ENCODE data around the gene SRRM1. TPM values are rescaled to one million over a fixed set of nuclear protein-coding genes. Genes with fewer than 3 reads are reported as not detected.

Gene SRRM1, protein sequence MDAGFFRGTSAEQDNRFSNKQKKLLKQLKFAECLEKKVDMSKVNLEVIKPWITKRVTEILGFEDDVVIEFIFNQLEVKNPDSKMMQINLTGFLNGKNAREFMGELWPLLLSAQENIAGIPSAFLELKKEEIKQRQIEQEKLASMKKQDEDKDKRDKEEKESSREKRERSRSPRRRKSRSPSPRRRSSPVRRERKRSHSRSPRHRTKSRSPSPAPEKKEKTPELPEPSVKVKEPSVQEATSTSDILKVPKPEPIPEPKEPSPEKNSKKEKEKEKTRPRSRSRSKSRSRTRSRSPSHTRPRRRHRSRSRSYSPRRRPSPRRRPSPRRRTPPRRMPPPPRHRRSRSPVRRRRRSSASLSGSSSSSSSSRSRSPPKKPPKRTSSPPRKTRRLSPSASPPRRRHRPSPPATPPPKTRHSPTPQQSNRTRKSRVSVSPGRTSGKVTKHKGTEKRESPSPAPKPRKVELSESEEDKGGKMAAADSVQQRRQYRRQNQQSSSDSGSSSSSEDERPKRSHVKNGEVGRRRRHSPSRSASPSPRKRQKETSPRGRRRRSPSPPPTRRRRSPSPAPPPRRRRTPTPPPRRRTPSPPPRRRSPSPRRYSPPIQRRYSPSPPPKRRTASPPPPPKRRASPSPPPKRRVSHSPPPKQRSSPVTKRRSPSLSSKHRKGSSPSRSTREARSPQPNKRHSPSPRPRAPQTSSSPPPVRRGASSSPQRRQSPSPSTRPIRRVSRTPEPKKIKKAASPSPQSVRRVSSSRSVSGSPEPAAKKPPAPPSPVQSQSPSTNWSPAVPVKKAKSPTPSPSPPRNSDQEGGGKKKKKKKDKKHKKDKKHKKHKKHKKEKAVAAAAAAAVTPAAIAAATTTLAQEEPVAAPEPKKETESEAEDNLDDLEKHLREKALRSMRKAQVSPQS
- 10 to 100 TPM; 54.4 to 82.9 (median 75.8) TPM for total RNA-seq
- 10 to 100 TPM; 26.0 to 83.0 TPM for polyA plus RNA-seq
- long read RNA-seq, donor 1, partial matches to known transcripts = 18 of 34 reads
- long read RNA-seq, donor 1, other reads (novel, unspliced or antisense) = 11 of 34 reads
- long read RNA-seq, donor 2, partial matches to known transcripts = 13 of 23 reads
- long read RNA-seq, donor 2, other reads (novel, unspliced or antisense) = 9 of 23 reads
- long read RNA-seq, donor 3, partial matches to known transcripts = 31 of 59 reads
- long read RNA-seq, donor 3, other reads (novel, unspliced or antisense) = 23 of 59 reads

DNA sequence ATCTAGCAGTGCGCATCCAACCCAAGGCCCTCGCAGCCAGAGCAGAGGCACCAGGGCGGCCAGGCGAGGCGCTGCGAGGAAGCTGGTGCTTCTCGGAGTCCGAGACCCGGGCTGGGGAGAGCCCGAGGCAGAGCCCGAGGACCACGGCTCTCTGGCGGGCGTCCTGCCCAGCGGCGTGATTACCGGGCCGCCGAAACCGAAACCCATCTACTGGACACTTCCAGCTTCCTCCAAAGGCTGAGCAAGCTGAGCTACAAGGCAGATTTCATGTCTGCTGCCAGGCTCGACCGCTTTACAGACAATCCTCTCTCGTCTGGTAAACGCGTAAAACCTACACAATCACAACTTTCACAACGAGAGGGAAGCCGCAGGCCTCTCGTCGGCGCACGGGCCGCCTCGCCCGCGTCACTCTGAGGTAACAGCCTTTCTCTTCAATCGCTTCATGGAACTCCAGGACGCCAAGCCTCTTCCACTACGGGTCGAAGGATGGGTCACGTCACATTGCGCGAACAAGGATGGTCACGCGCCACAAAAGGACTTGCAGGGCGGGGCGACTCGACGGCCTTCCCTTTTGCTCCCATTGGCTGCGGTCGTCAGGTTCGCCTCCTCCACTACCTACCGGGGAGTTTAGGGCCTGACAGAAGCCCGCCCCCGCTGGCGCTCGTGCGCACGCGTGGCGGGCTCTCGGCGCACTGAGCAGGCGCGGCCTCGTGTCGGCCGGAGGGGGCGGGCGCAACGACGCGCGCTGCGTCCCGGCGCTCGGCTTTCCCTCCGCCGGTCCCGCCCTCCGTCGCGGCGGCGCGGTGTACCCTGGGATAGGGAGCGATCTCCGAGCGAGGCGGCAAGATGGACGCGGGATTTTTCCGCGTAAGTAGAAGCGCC, at the start of gene SRRM1:
TSS of gene SRRM1 (plus strand) at position 822 of the 882 bp plus-strand sequence. CDS start at position 847, 25 bp downstream.
- intact Hi-C loops (cut with DNase I) = loop anchor here in 1 of 10 donors (5.0 kb wide), 1 partner anchor 250 kb away; no protein-coding TSS in a partner anchor

DNA sequence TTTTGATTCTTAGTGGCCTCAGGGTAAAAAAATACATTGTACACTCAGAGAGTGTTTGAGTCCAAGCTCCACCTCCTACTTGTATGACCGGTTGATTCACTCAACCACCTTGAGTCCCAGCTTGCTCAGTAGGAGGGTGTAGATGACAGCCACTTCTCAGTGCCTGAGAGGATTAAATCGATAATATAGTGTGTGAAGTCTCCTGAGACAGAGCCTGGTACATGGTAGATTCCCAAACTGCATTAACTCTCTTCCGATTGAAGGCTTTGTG, 48.8 kb upstream of the SRRM1 start:
- no peak for ATAC-seq
- TF ChIP-seq, protein P1, sequence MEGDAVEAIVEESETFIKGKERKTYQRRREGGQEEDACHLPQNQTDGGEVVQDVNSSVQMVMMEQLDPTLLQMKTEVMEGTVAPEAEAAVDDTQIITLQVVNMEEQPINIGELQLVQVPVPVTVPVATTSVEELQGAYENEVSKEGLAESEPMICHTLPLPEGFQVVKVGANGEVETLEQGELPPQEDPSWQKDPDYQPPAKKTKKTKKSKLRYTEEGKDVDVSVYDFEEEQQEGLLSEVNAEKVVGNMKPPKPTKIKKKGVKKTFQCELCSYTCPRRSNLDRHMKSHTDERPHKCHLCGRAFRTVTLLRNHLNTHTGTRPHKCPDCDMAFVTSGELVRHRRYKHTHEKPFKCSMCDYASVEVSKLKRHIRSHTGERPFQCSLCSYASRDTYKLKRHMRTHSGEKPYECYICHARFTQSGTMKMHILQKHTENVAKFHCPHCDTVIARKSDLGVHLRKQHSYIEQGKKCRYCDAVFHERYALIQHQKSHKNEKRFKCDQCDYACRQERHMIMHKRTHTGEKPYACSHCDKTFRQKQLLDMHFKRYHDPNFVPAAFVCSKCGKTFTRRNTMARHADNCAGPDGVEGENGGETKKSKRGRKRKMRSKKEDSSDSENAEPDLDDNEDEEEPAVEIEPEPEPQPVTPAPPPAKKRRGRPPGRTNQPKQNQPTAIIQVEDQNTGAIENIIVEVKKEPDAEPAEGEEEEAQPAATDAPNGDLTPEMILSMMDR (IDR thresholded peaks at IDR 0.05) = no peak
- intact Hi-C loops (cut with DNase I) = no loop called here

More for the DNA sequence above, at the start of gene SRRM1:
- Histone ChIP-seq H3K4me3 (peak within 1 kb of the TSS; percentile 62 to 99 (median 89)), H3K27me3 (no peaks in the 10 kb centered on the region), H3K4me1 (peaks cover 0 to 39% (median 28%) of the 10 kb centered on the region in 9 donors), H3K36me3 (peaks cover 0 to 27% (median 19%) of the 10 kb centered on the region in 9 donors), H3K27ac (peak within 1 kb of the TSS; percentile 94 to 100 (median 98)), H3K9me3 (no peaks in the 10 kb centered on the region)
- ATAC-seq (peak; percentile 95 to 98 (median 97)), DNase-seq (peak; percentile 98 to 100)
- WGBS, 2 donors = 0% methylated on average over 95 of the region's 95 CpGs
- TF ChIP-seq, protein P1 (IDR thresholded peaks at IDR 0.05) = peak in 3 of 9 donors; percentile 4 to 41 (median 32)

DNA sequence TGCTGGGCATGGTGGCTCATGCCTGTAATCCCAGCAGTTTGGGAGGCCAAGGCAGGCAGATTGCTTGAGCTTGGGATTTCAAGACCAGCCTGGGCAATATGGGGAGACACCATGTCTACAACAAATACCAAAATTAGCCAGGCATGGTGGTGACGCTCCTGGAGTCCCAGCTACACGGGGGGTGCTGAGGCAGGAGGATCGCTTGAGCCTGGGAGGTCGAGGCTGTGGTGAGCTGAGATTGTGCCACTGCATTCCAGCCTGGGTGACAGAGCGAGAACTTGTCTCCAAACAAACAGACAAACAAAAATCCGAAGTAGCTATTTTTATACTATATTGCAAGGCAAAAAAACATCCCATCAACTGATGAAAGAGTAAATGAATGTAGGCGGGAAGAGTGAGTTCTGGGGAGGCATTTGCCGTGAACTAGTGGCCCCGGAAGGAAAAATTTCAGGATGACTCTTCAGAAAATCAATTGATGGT, 46.7 kb upstream of the SRRM1 start:
- no peak for ATAC-seq
- Histone ChIP-seq H3K36me3 (no peaks in the 10 kb centered on the region), H3K4me3 (no peak overlapping the region), H3K27me3 (peaks cover 0 to 15% (median 5%) of the 10 kb centered on the region in 7 donors), H3K9me3 (no peaks in the 10 kb centered on the region), H3K27ac (no peak overlapping the region), H3K4me1 (no peaks in the 10 kb centered on the region)
- 73 to 85% methylated on average over 9 of the region's 9 CpGs for WGBS, 2 donors
- intact Hi-C loops (cut with DNase I) = no loop called here
- no peak for DNase-seq
- TF ChIP-seq, protein P1 (IDR thresholded peaks at IDR 0.05) = no peak

More for the DNA sequence above, 48.8 kb upstream of the SRRM1 start:
- Histone ChIP-seq H3K4me3 (no peak overlapping the region), H3K4me1 (no peaks in the 10 kb centered on the region), H3K27me3 (peaks cover 0 to 15% (median 3%) of the 10 kb centered on the region in 7 donors), H3K36me3 (no peaks in the 10 kb centered on the region), H3K9me3 (no peaks in the 10 kb centered on the region), H3K27ac (no peak overlapping the region)
- no peak for DNase-seq
- WGBS, 2 donors = 86 to 89% methylated on average over 3 of the region's 3 CpGs
